OCI-M2 (cell line): Measurements from ENCODE around the gene ESR1.

Experiments used
- DNase-seq: peaks from one replicate; lab custom pipeline; 2025; ENCODE audit not compliant: unreplicated experiment; lab: John Stamatoyannopoulos, UW

ESR1 gene

DNA sequence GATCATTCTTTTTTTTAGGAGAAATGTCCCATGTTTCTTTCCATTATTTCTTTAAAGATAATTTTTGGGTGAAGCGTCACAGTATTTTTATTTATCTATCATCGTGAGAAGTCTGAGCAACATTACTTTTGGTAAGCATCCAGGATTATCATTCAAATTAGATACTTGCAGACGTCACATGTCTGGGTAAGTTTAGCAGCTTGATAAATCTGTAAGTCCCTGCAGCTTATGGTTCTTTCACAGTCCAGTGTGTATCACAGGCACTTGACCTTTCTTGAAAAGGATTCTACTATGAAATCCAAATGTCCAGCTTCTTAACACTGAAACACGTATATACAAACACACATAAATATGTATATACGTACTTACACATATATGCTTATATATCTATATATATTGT, 359.4 kb downstream of the ESR1 start:
- DNase-seq, result no peak

DNA sequence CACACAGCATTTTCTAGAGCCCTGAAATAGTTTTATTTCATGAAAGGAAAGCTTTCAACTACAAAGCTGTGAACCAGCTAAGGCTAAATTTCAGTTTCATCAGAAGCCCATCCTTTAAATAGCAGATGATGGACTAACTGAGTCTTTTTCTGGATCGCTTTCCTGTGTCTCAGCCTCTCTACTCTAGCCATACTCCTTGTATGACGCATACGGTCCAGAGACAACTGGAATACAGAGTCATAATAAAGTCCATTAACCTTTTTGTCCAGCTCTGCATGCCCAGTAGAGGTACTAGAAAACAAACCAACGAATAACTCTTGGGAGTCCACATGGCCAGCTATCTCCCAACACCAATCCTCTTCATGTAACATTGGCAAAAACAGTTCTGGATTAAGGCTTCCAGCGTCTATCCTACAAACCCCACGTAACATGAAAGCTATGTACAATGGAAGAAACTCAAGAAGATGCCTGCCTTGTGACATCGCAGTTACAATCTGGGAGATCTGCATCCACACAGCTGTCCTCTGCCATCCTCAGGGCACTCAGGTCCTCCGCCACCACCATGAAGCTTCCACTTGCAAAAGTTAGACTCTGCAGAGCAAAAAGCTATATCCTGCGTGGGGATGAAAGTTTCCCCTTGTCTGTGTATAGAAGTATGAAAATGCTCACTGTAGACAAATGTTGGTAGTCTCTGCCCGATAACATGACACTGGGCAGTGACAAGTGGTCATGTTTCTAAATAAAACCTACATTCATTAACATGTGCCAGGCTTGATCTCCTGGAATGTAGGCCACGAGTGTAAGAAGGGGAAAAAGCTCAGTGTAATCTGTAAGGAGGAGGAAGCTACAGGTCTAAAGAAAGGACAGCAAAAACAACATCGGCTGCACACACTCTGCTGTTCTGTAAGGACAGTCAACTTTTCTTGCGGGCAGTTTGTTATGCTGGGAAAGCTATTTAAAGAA, 360.4 kb downstream of the ESR1 start:
- no peak for DNase-seq

DNA sequence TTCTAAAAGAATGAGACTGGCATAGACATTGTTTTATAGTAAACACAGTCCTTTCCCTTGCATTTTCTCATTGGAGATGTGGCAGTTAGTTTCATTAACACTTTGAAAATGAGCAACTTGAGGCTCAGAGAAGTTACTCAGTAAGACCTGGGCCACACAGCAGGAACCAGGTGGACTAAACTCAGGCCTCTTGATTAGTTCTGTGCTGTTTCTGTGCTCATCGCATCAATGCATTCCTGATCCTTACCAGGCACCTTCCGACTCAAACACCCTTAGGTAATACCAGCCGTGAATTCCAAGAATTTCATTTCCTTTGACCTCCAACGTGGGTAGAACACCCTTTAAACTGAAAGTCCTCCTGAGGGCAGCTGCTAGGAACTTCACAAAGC, 362.8 kb downstream of the ESR1 start:
- no peak for DNase-seq

DNA sequence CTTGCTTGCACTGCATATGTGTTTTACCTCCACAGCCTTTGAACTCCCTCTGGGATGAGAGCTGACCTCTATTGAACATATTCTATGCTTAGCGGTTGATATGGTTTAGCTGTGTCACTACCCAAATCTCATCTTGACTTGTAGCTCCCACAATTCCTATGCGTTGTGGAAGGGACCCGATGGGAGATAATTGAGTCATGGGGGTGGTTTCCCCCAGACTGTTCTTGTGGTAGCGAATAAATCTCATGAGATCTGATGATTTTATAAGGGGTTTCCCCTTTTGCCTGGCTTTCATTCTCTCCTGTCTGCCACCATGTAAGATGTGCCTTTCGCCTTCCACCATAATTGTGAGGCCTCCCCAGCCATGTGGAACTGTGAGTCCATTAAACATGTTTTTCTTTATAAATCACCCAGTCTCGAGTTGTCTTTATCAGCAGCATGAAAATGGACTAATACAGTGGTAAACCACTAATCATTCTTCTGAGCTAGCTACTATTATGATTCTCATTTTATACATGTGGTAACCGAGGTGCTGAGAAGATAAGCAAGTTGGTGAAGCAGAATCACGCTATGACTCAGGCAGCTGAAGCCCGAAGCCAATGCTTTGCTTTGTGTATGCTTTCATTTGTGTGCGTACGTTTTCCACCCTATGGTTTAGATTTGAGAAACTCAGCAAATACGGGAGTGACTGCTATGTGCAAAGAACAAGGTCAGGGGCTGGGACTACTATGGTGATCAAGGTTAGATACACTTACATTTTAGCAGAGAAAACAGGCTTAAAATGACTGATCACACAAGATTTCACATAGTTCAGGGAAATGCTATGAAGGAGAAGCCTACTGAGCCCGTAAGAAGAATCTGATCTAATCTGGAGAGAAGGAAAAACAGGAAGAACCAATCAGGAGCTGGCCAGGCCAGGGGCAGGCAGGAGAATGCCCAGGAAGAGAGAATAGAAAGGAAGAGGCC, 363.5 kb downstream of the ESR1 start:
- no peak for DNase-seq

DNA sequence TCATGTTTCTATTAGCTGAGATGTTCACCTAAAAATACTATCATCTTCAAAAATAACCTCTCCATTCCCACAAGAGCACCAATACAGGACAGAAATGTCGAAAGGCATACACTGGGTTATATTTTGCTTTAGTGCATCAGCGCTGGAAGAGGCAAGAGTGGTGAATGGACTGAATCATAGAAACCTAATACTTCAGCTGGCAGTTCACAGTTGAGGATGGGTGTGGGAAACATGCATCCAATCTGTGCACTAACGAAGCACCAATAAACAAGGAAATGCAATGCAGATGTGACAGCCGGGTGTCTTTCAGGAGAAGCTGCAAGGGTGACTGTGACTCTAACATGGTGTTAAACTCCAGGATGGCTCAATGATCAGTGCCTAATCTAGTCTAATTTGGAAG, 365.8 kb downstream of the ESR1 start:
- DNase-seq, result no peak

DNA sequence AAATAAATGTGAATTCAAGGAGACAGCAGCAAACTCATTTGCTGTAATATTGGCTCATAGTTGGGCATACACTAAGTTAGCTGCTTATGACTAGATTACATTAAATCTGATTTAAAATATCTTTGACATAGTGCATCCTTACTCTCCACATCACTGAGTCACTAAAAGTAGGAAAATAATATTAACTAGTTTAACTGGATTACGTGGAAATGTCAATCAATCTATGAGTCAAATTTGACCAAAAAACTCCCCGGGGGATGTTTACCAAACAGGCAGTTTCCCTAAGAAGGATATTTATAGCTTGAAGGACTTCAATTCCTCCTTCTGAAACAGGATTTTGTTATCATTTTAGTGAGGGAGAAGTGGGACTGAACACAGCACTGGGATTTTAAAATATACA, 366.5 kb downstream of the ESR1 start:
- no peak for DNase-seq

DNA sequence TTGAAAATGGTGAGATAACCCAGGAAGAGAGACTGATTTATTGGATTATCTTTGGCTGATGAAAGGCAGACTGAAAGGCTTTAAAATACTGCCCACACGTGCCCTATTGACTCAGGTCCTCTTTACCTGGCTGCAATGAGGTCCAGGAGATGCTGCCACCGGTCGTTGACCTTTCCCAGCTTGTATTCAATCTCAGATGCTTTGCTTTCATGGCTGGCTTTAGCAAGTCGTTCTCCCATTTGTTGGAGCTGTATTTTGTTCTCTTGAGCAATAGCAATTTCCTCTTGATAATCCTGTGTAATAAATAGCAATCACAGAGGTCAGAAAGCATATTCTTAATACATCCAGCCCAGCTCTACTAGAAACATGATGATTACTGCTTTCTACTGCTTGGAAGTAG, 368.8 kb downstream of the ESR1 start:
- no peak for DNase-seq
